Activated CD4-positive, alpha-beta T cell treated with anti-CD3 and anti-CD28 coated beads for 24 hours (primary cell): ENCODE measurements around the gene TINAG.
"Not testable (repeated sequence)": the region's sequence is repeated elsewhere in the genome, so short reads cannot be mapped to it uniquely, and the experiment has no call there.

Experiments used
- DNase-seq, 2 donors: peaks; one replicate each; pipeline ENCODE4 v3.0.0-alpha.2; 2020; ENCODE audit warnings: low read depth in 2 of 2

The TINAG gene

DNA sequence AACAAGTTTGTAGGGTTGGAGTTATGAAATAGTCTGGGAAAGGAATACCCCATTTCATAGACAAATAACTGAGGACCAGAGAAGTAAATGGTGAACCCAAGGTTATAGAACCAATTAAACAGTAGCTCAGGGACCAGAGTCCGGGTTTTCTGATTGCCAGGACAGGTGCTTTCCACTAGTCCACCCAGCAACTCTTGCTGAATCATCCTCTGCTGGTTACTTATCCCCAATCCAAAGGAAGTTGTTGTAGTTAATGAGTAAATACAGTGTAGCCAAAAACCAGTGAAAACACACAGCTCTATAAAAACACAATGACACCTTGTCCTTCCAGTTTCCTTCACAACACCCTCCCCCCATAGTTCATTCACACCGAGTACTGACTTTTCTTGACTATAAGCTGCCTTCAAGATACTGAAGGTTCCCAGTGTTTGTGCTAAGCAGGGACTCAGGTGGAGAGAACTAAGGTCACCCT, 766 bp upstream of the TINAG start:
- no peak for DNase-seq

DNA sequence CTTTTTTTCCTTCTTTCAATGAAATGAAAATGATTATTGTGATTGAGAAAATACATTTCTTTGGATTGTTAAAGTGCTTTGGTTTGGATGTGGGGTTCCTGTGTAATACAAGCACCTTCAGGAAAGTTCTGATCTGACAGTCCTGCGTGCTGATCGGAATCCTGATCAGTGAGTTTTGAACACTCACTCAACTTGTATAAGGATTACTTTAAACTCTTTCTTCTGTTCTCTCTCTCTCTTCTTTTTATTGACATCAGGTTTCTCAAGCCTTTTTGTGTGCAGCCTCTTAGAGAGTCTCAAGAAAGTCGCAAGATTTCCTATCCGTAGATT, 710 bp downstream of the TINAG start:
- no peak for DNase-seq

DNA sequence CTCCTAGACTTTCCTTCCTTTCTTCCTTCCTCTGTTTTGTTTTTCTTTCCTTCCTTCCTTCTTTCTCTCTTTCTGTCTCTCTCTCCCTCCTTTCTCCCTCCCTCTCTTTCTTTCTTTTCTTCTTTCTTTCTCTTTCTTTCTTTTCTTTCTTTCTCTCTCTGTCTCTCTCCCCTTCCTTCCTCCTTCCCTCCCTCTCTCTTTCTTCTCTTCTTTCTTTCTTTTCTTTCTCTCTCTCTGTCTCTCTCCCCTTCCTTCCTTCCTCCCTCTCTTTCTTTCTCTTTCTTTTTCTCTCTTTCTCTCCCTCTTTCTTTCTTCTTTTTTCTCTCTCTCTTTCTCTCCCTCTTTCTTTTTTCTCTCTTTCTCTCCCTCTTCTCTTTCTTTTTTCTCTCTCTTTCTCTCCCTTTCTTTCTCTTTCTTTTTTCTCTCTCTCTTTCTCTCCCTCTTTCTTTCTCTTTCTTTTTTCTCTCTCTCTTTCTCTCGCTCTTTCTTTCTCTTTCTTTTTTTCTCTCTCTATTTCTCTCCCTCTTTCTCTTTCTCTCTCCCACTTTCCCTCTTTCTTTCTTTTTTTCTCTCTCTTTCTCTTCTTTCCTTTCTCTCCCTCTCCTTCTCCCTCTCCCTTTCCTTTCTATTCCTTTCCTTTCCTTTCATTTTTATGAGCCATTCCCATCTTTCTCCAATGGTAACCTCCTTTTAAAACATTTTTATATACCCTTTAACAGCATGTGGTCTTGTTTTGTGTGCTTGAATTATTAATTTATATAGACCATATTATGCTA, 2.3 kb downstream of the TINAG start:
- no peak for DNase-seq

GRCh38 chr6:54315656-54316055, 7.4 kb downstream of the TINAG start:
- DNase-seq: no peak

GRCh38 chr6:54320871-54321270, 12.6 kb downstream of the TINAG start:
- no peak for DNase-seq

- DNase-seq: no peak
These were observed 19.4 kb downstream of the TINAG start for GRCh38 chr6:54327631-54328030.

DNA sequence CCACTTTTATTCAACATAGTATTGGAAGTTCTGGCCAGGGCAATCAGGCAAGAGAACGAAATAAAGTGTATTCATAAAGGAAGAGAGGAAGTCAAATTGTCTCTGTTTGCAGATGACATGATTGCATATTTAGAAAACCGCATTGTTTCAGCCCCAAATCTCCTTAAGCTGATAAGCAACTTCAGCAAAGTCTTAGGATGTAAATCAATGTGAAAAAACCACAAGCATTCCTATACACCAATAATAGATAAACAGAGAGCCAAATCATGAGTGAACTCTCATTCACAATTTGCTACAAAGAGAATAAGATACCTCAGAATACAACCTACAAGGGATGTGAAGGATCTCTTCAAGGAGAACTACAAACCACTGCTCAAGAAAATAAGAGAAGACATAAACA, 23.3 kb downstream of the TINAG start:
- DNase-seq: not testable (repeated sequence)

DNA sequence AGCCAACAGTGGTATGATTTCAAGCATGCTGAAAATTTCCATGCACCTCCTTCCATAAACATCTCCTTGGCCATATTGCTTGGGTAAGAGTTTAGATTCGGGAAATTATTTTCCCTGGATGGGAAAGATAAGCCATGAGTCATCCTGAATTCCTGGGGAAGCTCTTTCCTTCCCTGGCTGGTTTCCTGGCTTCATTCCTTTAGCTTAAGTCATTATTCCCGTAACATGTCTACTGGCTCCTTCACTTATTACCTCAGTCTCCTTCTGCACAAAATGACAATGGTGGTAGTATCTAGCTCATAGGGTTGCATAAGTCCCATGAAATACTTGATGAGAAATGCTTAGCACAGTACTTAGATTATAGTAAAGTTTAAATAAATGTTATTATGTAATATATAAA, 27.6 kb downstream of the TINAG start:
- DNase-seq: no peak

GRCh38 chr6:54353975-54354374, 45.7 kb downstream of the TINAG start:
- DNase-seq: no peak

DNA sequence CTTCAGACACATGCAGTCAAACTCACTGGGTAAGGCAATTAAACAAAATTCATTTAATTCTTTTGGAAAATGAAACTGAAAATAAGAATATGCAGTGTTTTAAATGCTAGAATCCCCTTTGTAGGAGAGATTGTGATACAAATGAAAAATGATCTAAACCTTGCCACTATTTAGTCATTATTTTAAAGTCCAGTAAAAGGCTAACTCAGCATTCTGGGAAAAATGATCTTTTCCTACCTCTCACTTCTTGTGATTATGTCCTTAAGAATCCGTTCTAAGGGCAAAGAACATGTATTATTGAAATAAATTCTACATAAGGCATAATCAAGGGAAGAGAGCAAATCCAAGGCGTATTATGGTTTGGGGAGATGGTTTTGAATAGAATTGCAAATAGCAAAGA, 46.4 kb downstream of the TINAG start:
- no peak for DNase-seq

DNA sequence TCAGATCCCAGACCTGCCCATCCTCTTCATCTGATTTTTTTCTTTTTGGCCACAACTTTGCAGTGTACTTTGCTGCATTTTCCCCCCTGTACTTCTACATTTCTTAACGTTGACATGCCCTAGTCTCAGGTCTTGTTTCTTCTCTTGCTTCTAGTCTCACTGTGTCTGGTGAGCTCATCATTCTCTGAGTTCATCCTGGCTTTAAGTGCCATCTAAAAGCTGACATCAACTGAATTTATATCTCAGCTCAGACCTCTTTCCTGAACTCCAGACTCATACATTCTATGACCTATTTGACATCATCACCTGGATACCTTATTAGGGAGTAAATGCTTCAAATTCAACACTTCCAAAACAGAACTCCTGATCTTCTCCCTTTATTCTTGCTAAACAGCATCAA, 48.9 kb downstream of the TINAG start:
- no peak for DNase-seq

DNA sequence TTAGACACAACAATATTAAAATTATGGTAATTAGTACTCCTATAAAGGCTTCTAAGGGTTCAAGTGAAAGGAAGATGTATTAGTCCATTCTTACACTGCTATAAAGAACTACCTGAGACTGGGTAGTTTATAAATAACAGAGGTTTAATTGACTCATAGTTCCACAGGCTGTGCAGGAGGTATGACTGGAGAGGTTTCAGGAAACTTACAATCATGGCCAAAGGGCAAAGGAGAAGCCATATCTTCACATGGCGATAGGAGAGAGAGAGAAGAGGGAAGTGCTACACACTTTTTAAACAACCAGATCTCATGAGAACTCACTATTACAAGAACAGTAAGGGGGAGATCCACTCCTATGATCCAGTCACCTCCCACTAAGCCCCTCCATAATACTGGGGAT, 52.9 kb downstream of the TINAG start:
- no peak for DNase-seq

DNA sequence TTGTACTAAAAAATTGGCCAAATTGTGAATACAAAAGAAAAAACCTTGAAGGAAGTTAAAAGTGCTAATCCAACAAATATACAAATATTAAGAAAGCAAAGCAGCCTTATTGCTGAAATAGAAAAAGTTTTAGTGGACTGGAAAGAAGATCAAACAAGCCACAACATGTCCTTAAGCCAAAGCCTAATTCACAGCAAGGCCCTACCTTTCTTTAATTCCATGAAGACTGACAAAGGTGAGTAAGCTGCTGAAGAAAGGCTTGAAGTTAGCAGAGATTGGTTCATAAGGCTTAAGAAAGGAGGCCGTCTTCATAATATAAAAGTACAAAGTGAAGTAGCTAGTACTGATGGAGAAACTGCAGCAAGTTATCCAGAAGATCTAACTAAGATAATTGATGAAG, 53.5 kb downstream of the TINAG start:
- DNase-seq: no peak

GRCh38 chr6:54366667-54367327, 58.6 kb downstream of the TINAG start:
- DNase-seq: no peak

GRCh38 chr6:54377776-54378175, 69.5 kb downstream of the TINAG start:
- DNase-seq: no peak

GRCh38 chr6:54386295-54386694, 78.1 kb downstream of the TINAG start:
- DNase-seq: no peak

- no peak for DNase-seq
These were observed 82.1 kb downstream of the TINAG start for GRCh38 chr6:54390362-54390761.

DNA sequence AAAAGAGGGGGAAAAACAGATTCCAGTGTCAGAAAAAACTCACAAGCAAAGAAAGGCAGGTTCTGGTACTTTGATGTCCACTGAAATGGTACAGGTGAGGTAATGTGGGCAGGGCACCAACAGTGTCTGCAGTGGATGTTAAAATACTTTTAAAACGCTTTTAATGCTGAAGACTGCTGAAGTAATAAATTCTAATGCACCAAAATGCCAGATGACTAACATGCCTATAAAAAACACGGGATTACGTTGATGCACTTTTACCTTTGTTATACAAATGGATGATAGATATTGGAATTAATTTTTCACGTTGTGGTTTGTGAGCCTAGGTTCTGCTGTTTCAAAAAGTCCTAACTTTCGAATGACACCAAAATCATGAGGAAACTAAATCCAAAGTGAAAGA, 83.3 kb downstream of the TINAG start:
- no peak for DNase-seq

DNA sequence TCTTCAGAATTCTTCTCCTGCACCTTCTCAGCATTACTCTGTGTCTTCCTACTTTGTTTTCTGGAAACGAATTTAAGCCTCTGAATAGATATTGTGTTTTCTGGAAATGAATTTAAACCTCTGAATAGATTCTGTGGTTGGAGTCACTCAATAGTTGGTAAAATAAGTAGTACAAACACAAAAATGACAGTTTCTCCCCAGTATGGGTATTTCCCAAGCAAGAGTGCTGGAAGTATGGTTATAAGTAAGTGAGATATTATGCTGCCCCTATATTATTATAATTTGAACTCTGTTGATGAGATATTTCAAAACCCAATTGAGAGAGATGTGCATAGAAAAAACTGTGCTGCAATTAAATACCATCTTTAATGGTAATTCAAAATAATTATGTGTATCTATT, 94.9 kb downstream of the TINAG start:
- DNase-seq: no peak

- no peak for DNase-seq
These were observed 96.5 kb downstream of the TINAG start for GRCh38 chr6:54404791-54405190.

- DNase-seq: no peak
These were observed 103.5 kb downstream of the TINAG start for GRCh38 chr6:54411767-54412166.

DNA sequence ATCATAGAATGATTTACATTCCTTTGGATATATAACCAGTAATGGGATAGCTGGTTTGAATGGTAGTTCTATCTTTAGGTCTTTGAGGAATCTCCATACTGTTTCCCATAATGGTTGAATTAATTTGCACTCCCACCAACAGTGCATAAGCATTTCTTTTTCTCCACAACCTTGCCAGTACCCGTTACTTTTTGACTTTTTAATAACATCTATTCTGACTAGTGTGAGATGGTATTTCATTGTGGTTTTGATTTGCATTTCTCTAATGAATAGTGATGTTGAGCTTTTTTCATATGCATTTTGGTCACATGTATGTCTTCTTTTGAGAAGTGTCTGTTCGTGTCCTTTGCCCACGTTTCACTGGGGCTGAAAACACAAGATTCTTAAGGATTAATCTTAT, 107.3 kb downstream of the TINAG start:
- DNase-seq: no peak

DNA sequence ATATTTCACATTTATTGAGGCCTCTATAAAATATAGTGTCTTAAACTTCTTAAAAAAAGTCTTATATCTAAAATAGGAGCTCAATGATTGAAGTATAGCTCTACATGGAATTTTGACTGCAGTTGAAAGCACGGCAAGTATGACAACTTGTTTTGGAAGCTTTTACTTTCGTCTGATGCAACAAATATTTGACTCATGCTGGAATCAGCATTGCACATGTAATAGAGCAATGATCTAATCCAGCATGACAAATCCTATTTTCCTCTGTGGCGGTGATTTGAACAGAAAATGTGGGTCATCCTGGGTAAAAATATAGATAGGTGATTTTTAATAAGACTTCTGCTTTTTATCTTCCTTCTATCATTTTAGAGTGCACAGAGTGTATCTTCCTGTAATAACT, 111.6 kb downstream of the TINAG start:
- no peak for DNase-seq

DNA sequence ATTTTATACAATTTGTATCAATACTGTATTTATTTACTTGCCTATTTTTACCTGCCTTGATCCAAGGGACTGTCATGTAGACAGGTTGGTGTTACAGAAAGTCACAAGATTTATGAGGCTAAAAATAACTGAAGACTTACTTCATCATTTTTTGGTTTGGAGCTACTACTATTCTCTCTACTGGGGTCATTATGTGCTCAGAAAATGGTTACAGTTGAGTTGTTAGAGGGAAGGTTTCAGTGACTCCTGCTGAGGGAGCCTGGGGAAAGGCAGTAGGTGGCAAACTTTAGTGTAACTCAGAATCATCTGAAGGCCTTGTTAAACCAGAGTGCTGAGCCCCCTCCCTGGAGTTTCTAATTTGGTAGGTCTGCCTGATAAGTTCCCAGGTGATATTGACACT, 118.8 kb downstream of the TINAG start:
- no peak for DNase-seq
